Measurements from ENCODE around the gene MAPK6. TPM values are rescaled to one million over a fixed set of nuclear protein-coding genes. Genes with fewer than 3 reads are reported as not detected.

MAPK6 gene
- total RNA-seq, 1 experiment from 2014 or later = 38.7 TPM

- Histone ChIP-seq H3F3A (ENCODE audit: insufficient read depth, low read depth) (no peaks in the 10 kb centered on the region), H2AFZ (no peak overlapping the region), H3K9me2 (ENCODE audit: insufficient read depth) (no peaks in the 10 kb centered on the region), H3K79me2 (ENCODE audit: low read depth) (no peaks in the 10 kb centered on the region), H3K4me2 (no peak overlapping the region; the same call in 1 of the 2 replicates), H3K27ac (no peak overlapping the region), H4K20me1 (ENCODE audit: insufficient read depth) (no peaks in the 10 kb centered on the region), H3K4me1 (replicated peaks; ENCODE audit: insufficient read depth) (peaks cover 30% of the 10 kb centered on the region), H3K9me3 (ENCODE audit: insufficient read depth, low read depth) (no peaks in the 10 kb centered on the region), H3K27me3 (ENCODE audit: insufficient read depth, low read depth) (no peaks in the 10 kb centered on the region), H3K36me3 (ENCODE audit: low read depth) (no peaks in the 10 kb centered on the region), H3K4me3 (no peak overlapping the region)
- peak; percentile 53 to 64 for DNase-seq
- ChIA-PET POLR2A (ENCODE audit: unreplicated experiment) (interaction anchor here (0.6 kb wide), 1 partner anchor 602 kb away, joined by 3 read pairs; no protein-coding TSS in a partner anchor), CTCF (no interaction called here)
- no peak for TF ChIP-seq EZH2 (IDR thresholded peaks at IDR 0.05; ENCODE audit: low read depth)
- TF ChIP-seq, protein P1, sequence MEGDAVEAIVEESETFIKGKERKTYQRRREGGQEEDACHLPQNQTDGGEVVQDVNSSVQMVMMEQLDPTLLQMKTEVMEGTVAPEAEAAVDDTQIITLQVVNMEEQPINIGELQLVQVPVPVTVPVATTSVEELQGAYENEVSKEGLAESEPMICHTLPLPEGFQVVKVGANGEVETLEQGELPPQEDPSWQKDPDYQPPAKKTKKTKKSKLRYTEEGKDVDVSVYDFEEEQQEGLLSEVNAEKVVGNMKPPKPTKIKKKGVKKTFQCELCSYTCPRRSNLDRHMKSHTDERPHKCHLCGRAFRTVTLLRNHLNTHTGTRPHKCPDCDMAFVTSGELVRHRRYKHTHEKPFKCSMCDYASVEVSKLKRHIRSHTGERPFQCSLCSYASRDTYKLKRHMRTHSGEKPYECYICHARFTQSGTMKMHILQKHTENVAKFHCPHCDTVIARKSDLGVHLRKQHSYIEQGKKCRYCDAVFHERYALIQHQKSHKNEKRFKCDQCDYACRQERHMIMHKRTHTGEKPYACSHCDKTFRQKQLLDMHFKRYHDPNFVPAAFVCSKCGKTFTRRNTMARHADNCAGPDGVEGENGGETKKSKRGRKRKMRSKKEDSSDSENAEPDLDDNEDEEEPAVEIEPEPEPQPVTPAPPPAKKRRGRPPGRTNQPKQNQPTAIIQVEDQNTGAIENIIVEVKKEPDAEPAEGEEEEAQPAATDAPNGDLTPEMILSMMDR (conservative IDR thresholded peaks at IDR 0.05) = no peak
- no TSS peak for BruUV-seq (replicated peaks)
- intact Hi-C loops (cut with micrococcal nuclease; ENCODE audit: unreplicated experiment) = no loop called here
Observed at GRCh38 chr15:52010633-52011595, 8.1 kb upstream of the MAPK6 start.

GRCh38 chr15:52011711-52012144 is 7.3 kb upstream of the MAPK6 start:
- Histone ChIP-seq H3K4me2 (no peak overlapping the region), H3K9me3 (ENCODE audit: insufficient read depth, low read depth) (no peaks in the 10 kb centered on the region), H2AFZ (no peak overlapping the region), H3K36me3 (ENCODE audit: low read depth) (no peaks in the 10 kb centered on the region), H3K27ac (no peak overlapping the region), H3K4me3 (no peak overlapping the region), H3K9me2 (ENCODE audit: insufficient read depth) (no peaks in the 10 kb centered on the region), H3K27me3 (ENCODE audit: insufficient read depth, low read depth) (no peaks in the 10 kb centered on the region), H3K79me2 (ENCODE audit: low read depth) (no peaks in the 10 kb centered on the region), H3F3A (ENCODE audit: insufficient read depth, low read depth) (no peaks in the 10 kb centered on the region), H4K20me1 (ENCODE audit: insufficient read depth) (no peaks in the 10 kb centered on the region), H3K4me1 (replicated peaks; ENCODE audit: insufficient read depth) (peaks cover 30% of the 10 kb centered on the region)
- BruUV-seq (replicated peaks) = no TSS peak
- TF ChIP-seq, protein P1 (conservative IDR thresholded peaks at IDR 0.05) = no peak
- TF ChIP-seq EZH2 (IDR thresholded peaks at IDR 0.05; ENCODE audit: low read depth) = no peak
- POLR2A ChIA-PET (ENCODE audit: unreplicated experiment) = no interaction called here
- DNase-seq = no peak
- CTCF ChIA-PET = no interaction called here
- intact Hi-C loops (cut with micrococcal nuclease; ENCODE audit: unreplicated experiment) = no loop called here

GRCh38 chr15:52012210-52012609 is 6.8 kb upstream of the MAPK6 start:
- Histone ChIP-seq H3K4me2 (no peak overlapping the region), H3K9me2 (ENCODE audit: insufficient read depth) (no peaks in the 10 kb centered on the region), H3K9me3 (ENCODE audit: insufficient read depth, low read depth) (no peaks in the 10 kb centered on the region), H3F3A (ENCODE audit: insufficient read depth, low read depth) (no peaks in the 10 kb centered on the region), H3K79me2 (ENCODE audit: low read depth) (no peaks in the 10 kb centered on the region), H3K27ac (no peak overlapping the region), H2AFZ (no peak overlapping the region), H4K20me1 (ENCODE audit: insufficient read depth) (no peaks in the 10 kb centered on the region), H3K4me3 (no peak overlapping the region), H3K27me3 (ENCODE audit: insufficient read depth, low read depth) (no peaks in the 10 kb centered on the region), H3K4me1 (replicated peaks; ENCODE audit: insufficient read depth) (peaks cover 30% of the 10 kb centered on the region), H3K36me3 (ENCODE audit: low read depth) (no peaks in the 10 kb centered on the region)
- POLR2A ChIA-PET (ENCODE audit: unreplicated experiment) = no interaction called here
- CTCF ChIA-PET = no interaction called here
- TF ChIP-seq, protein P1 (conservative IDR thresholded peaks at IDR 0.05) = no peak
- no peak for TF ChIP-seq EZH2 (IDR thresholded peaks at IDR 0.05; ENCODE audit: low read depth)
- no peak for DNase-seq
- intact Hi-C loops (cut with micrococcal nuclease; ENCODE audit: unreplicated experiment) = no loop called here
- no TSS peak for BruUV-seq (replicated peaks)

All from PC-9 (cell line).